SK-N-SH treated with all-trans-retinoic acid at 6 μM for 48 hours (cell line): ENCODE measurements around the gene TTYH3.

Source experiments
- ATAC-seq: fragments of 200-7000 bp; cut with Tn5 transposase; 3 replicates; pipeline ENCODE4 v1.9.1; 2020; ENCODE audit warnings: mild to moderate bottlenecking, moderate library complexity
- ARNTL ChIP-seq: fragments of 450-650 bp; formaldehyde crosslinking; IDR thresholded peaks from 2 replicates; pipeline ENCODE4 v1.5.0; 2020; ENCODE audit warnings: low read depth, mild to moderate bottlenecking, moderate library complexity, borderline replicate concordance
- BACH2 ChIP-seq: fragments of 250-450 bp; sonication (Bioruptor Pico); IDR thresholded peaks from 2 replicates; pipeline ENCODE4 v1.9.0; 2021; ENCODE audit warnings: mild to moderate bottlenecking, borderline replicate concordance
- CSDC2 ChIP-seq: fragments of 250-450 bp; sonication (Bioruptor Pico); IDR thresholded peaks from 2 replicates; pipeline ENCODE4 v1.5.0; 2020; ENCODE audit warnings: mild to moderate bottlenecking, moderate library complexity
- ESRRG ChIP-seq: fragments of 250-450 bp; sonication (Bioruptor Pico); IDR thresholded peaks from 2 replicates; pipeline ENCODE4 v1.6.1; 2021; ENCODE audit warnings: mild to moderate bottlenecking
- GLIS3 ChIP-seq: fragments of 250-450 bp; sonication (Bioruptor Pico); IDR thresholded peaks from 2 replicates; pipeline ENCODE4 v1.5.0; 2020; ENCODE audit warnings: mild to moderate bottlenecking, moderate library complexity
- ISL1 ChIP-seq: fragments of 250-450 bp; sonication (Bioruptor Pico); IDR thresholded peaks from 2 replicates; pipeline ENCODE4 v2.1.2; 2022; ENCODE audit warnings: mild to moderate bottlenecking, moderate library complexity
- OSR1 ChIP-seq: fragments of 250-450 bp; sonication (Bioruptor Pico); IDR thresholded peaks from 2 replicates; pipeline ENCODE4 v1.8.0; 2022; ENCODE audit warnings: moderate library complexity, mild to moderate bottlenecking, inconsistent platforms
- PPARA ChIP-seq: fragments of 250-450 bp; sonication (Bioruptor Pico); IDR thresholded peaks from 2 replicates; pipeline ENCODE4 v1.5.0; 2020; ENCODE audit warnings: mild to moderate bottlenecking, borderline replicate concordance
- RARB ChIP-seq: fragments of 250-450 bp; sonication (Bioruptor Pico); IDR thresholded peaks from 2 replicates; pipeline ENCODE4 v1.8.0; 2021; ENCODE audit warnings: mild to moderate bottlenecking, moderate library complexity
- SNAI2 ChIP-seq: fragments of 250-450 bp; sonication (Bioruptor Pico); IDR thresholded peaks from 2 replicates; pipeline ENCODE4 v1.5.0; 2020; ENCODE audit warnings: mild to moderate bottlenecking, moderate library complexity
- TCF4 ChIP-seq: fragments of 250-450 bp; sonication (Bioruptor Pico); IDR thresholded peaks from 2 replicates; pipeline ENCODE4 v1.8.0; 2021; ENCODE audit warnings: mild to moderate bottlenecking, moderate library complexity, borderline replicate concordance
- TOX ChIP-seq: fragments of 250-450 bp; sonication (Bioruptor Pico); IDR thresholded peaks from 2 replicates; pipeline ENCODE4 v1.8.0; 2021; ENCODE audit warnings: mild to moderate bottlenecking, moderate library complexity, borderline replicate concordance
- ZC3H10 ChIP-seq: fragments of 250-450 bp; sonication (Bioruptor Pico); IDR thresholded peaks from 2 replicates; pipeline ENCODE4 v1.5.1; 2021; ENCODE audit warnings: mild to moderate bottlenecking, moderate library complexity
- ZFP3 ChIP-seq: fragments of 250-450 bp; sonication (Bioruptor Pico); IDR thresholded peaks from 2 replicates; pipeline ENCODE4 v1.5.0; 2020; ENCODE audit warnings: mild to moderate bottlenecking, moderate library complexity
- ZFP30 ChIP-seq: fragments of 450-650 bp; formaldehyde crosslinking; IDR thresholded peaks from 2 replicates; pipeline ENCODE4 v1.5.0; 2022; ENCODE audit warnings: mild to moderate bottlenecking, moderate library complexity
- ZNF70 ChIP-seq: fragments of 450-650 bp; formaldehyde crosslinking; IDR thresholded peaks from 2 replicates; pipeline ENCODE4 v1.5.0; 2020; ENCODE audit warnings: mild to moderate bottlenecking, moderate library complexity
- ZNF8 ChIP-seq: fragments of 450-650 bp; formaldehyde crosslinking; IDR thresholded peaks from 2 replicates; pipeline ENCODE4 v1.5.0; 2020; ENCODE audit warnings: mild to moderate bottlenecking, moderate library complexity
- TF ChIP-seq, protein P1 (sequence below): fragments of 250-450 bp; sonication (Bioruptor Pico); IDR thresholded peaks from 2 replicates; pipeline ENCODE4 v1.8.0; 2020; ENCODE audit warnings: mild to moderate bottlenecking, moderate library complexity, borderline replicate concordance
- TF ChIP-seq, protein P2 (sequence below): fragments of 250-450 bp; sonication (Bioruptor Pico); IDR thresholded peaks from 2 replicates; pipeline ENCODE4 v1.8.0; 2021; ENCODE audit warnings: low read depth, mild to moderate bottlenecking, moderate library complexity, borderline replicate concordance
- TF ChIP-seq, protein P3 (sequence below): fragments of 250-450 bp; sonication (Bioruptor Pico); IDR thresholded peaks from 2 replicates; pipeline ENCODE4 v1.5.1; 2020; ENCODE audit warnings: low read depth, mild to moderate bottlenecking, moderate library complexity
- TF ChIP-seq, protein P4 (sequence below): fragments of 250-450 bp; sonication (Bioruptor Pico); IDR thresholded peaks from 2 replicates; pipeline ENCODE4 v1.5.1; 2021; ENCODE audit warnings: mild to moderate bottlenecking, moderate library complexity
- TF ChIP-seq, protein P5 (sequence below): fragments of 250-450 bp; sonication (Bioruptor Pico); IDR thresholded peaks from 2 replicates; pipeline ENCODE4 v1.5.0; 2020; ENCODE audit warnings: mild to moderate bottlenecking, moderate library complexity

The TTYH3 gene

DNA sequence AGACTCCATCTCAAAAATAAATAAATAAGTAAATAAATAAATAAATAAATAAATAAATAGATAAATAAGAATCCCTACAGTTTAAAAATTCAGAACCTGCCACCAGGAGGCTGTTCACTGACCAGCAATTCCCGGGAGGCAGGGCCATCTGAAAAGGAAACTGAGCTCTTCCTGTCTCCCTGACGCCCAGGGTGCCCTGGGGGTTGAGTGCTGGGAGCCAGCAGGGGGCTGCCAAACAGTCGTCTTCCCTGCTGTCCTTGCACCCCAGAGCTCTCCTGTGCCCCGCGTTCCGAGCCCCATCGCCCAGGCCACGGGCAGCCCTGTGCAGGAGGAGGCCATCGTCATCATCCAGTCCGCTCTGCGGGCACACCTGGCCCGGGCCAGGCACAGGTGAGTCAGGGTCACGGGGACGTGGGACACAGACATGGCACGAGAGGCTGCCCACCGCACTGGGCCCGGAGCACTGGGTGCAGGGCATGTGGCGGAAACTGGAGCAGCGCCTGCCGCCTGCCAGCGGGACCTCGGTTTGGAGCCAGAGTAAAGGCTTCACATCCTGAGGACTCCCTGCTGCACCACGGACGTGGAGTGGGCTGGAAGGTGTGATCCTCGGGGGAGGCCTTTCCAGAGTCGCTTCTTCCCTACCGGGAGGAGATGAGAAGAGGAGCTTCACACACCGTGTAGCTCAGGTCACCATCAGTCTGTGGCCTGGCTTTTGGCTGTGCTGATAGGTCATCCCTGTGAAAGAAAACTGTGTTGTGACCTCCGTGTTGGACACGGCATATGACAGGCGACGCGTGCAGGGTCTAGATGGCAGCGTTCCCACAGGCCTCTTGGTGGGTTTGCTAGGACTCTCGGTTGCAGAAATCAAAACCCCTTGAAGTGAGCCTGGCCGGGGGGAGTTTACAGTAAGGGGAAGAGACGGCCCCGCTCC lies 25.9 kb upstream of the TTYH3 start:
- TF ChIP-seq ZFP30 (no peak), TCF4 (CRISPR knock-in tag) (no peak), BACH2 (CRISPR knock-in tag) (no peak), RARB (CRISPR knock-in tag) (no peak), OSR1 (CRISPR knock-in tag) (no peak), ZNF8 (CRISPR knock-in tag) (no peak), ESRRG (CRISPR knock-in tag) (no peak), CSDC2 (CRISPR knock-in tag) (no peak), ZFP3 (CRISPR knock-in tag) (no peak), PPARA (CRISPR knock-in tag) (no peak), ARNTL (CRISPR knock-in tag) (no peak), TOX (CRISPR knock-in tag) (no peak), ZNF70 (CRISPR knock-in tag) (no peak)
- TF ChIP-seq, protein P1, sequence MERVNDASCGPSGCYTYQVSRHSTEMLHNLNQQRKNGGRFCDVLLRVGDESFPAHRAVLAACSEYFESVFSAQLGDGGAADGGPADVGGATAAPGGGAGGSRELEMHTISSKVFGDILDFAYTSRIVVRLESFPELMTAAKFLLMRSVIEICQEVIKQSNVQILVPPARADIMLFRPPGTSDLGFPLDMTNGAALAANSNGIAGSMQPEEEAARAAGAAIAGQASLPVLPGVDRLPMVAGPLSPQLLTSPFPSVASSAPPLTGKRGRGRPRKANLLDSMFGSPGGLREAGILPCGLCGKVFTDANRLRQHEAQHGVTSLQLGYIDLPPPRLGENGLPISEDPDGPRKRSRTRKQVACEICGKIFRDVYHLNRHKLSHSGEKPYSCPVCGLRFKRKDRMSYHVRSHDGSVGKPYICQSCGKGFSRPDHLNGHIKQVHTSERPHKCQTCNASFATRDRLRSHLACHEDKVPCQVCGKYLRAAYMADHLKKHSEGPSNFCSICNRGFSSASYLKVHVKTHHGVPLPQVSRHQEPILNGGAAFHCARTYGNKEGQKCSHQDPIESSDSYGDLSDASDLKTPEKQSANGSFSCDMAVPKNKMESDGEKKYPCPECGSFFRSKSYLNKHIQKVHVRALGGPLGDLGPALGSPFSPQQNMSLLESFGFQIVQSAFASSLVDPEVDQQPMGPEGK (CRISPR knock-in tag): no peak
- TF ChIP-seq, protein P2, sequence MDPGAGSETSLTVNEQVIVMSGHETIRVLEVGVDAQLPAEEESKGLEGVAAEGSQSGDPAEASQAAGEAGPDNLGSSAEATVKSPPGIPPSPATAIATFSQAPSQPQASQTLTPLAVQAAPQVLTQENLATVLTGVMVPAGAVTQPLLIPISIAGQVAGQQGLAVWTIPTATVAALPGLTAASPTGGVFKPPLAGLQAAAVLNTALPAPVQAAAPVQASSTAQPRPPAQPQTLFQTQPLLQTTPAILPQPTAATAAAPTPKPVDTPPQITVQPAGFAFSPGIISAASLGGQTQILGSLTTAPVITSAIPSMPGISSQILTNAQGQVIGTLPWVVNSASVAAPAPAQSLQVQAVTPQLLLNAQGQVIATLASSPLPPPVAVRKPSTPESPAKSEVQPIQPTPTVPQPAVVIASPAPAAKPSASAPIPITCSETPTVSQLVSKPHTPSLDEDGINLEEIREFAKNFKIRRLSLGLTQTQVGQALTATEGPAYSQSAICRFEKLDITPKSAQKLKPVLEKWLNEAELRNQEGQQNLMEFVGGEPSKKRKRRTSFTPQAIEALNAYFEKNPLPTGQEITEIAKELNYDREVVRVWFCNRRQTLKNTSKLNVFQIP: no peak
- TF ChIP-seq, protein P3, sequence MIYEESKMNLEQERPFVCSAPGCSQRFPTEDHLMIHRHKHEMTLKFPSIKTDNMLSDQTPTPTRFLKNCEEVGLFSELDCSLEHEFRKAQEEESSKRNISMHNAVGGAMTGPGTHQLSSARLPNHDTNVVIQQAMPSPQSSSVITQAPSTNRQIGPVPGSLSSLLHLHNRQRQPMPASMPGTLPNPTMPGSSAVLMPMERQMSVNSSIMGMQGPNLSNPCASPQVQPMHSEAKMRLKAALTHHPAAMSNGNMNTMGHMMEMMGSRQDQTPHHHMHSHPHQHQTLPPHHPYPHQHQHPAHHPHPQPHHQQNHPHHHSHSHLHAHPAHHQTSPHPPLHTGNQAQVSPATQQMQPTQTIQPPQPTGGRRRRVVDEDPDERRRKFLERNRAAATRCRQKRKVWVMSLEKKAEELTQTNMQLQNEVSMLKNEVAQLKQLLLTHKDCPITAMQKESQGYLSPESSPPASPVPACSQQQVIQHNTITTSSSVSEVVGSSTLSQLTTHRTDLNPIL (CRISPR knock-in tag): no peak
- TF ChIP-seq, all 23 proteins: peak for 0

DNA sequence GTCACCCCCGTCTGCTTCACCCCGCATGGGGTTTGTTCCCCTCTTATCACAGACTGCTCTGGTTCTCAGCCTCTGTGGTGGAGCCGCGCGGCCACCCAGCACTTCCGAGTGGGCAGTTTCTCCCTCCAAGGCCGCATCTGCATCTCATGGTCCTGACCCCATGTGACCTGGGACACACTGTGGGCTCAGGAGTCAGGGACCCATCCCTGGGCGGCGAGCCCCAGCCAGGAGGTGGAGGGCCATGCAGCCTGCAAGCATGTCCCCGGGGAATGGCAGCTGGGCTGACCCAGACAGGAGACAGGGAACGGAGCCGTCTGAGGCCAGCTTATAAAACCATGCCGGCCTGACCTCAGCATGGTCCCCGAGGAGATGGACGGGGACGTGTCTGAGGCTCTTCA lies 25.2 kb upstream of the TTYH3 start:
- TF ChIP-seq ISL1: no peak
- no peak for TF ChIP-seq ZNF8 (CRISPR knock-in tag)
- no peak for TF ChIP-seq ZNF70 (CRISPR knock-in tag)
- no peak for TF ChIP-seq ESRRG (CRISPR knock-in tag)
- TF ChIP-seq RARB (CRISPR knock-in tag): no peak
- TF ChIP-seq, protein P3 (CRISPR knock-in tag): no peak
- TF ChIP-seq BACH2 (CRISPR knock-in tag): no peak
- TF ChIP-seq ZFP3 (CRISPR knock-in tag): no peak
- TF ChIP-seq SNAI2: no peak
- TF ChIP-seq ARNTL (CRISPR knock-in tag): no peak
- no peak for TF ChIP-seq ZFP30
- no peak for TF ChIP-seq TCF4 (CRISPR knock-in tag)
- TF ChIP-seq, protein P4, sequence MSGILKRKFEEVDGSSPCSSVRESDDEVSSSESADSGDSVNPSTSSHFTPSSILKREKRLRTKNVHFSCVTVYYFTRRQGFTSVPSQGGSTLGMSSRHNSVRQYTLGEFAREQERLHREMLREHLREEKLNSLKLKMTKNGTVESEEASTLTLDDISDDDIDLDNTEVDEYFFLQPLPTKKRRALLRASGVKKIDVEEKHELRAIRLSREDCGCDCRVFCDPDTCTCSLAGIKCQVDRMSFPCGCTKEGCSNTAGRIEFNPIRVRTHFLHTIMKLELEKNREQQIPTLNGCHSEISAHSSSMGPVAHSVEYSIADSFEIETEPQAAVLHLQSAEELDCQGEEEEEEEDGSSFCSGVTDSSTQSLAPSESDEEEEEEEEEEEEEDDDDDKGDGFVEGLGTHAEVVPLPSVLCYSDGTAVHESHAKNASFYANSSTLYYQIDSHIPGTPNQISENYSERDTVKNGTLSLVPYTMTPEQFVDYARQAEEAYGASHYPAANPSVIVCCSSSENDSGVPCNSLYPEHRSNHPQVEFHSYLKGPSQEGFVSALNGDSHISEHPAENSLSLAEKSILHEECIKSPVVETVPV: no peak
- TF ChIP-seq OSR1 (CRISPR knock-in tag): no peak
- TF ChIP-seq ZC3H10 (CRISPR knock-in tag): no peak
- no peak for TF ChIP-seq GLIS3 (CRISPR knock-in tag)
- TF ChIP-seq, protein P5, sequence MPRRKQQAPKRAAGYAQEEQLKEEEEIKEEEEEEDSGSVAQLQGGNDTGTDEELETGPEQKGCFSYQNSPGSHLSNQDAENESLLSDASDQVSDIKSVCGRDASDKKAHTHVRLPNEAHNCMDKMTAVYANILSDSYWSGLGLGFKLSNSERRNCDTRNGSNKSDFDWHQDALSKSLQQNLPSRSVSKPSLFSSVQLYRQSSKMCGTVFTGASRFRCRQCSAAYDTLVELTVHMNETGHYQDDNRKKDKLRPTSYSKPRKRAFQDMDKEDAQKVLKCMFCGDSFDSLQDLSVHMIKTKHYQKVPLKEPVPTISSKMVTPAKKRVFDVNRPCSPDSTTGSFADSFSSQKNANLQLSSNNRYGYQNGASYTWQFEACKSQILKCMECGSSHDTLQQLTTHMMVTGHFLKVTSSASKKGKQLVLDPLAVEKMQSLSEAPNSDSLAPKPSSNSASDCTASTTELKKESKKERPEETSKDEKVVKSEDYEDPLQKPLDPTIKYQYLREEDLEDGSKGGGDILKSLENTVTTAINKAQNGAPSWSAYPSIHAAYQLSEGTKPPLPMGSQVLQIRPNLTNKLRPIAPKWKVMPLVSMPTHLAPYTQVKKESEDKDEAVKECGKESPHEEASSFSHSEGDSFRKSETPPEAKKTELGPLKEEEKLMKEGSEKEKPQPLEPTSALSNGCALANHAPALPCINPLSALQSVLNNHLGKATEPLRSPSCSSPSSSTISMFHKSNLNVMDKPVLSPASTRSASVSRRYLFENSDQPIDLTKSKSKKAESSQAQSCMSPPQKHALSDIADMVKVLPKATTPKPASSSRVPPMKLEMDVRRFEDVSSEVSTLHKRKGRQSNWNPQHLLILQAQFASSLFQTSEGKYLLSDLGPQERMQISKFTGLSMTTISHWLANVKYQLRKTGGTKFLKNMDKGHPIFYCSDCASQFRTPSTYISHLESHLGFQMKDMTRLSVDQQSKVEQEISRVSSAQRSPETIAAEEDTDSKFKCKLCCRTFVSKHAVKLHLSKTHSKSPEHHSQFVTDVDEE (CRISPR knock-in tag): no peak
- ATAC-seq: no peak

More for the DNA sequence above, 25.9 kb upstream of the TTYH3 start:
- ATAC-seq: no peak
